ENCODE measurements around the gene TBC1D22A.

The TBC1D22A gene

GRCh38 chr22:47021371-47022074 is 259.1 kb downstream of the TBC1D22A start:
- DNase-seq = no peak

GRCh38 chr22:47022075-47022473 is 259.6 kb downstream of the TBC1D22A start:
- DNase-seq = no peak

- DNase-seq = no peak
These were observed 260.0 kb downstream of the TBC1D22A start for GRCh38 chr22:47022475-47022874.

GRCh38 chr22:47023871-47024270 is 261.4 kb downstream of the TBC1D22A start:
- no peak for DNase-seq

- DNase-seq = no peak
These were observed 265.3 kb downstream of the TBC1D22A start for GRCh38 chr22:47027766-47028165.

GRCh38 chr22:47029244-47030074 is 267.0 kb downstream of the TBC1D22A start:
- DNase-seq = no peak

- DNase-seq = no peak
These were observed 267.8 kb downstream of the TBC1D22A start for GRCh38 chr22:47030143-47030661.

GRCh38 chr22:47030881-47031627 is 268.6 kb downstream of the TBC1D22A start:
- no peak for DNase-seq

- DNase-seq = no peak
These were observed 269.1 kb downstream of the TBC1D22A start for GRCh38 chr22:47031628-47031915.

- DNase-seq = no peak
These were observed 269.9 kb downstream of the TBC1D22A start for GRCh38 chr22:47032091-47032943.

GRCh38 chr22:47032956-47033647 is 270.7 kb downstream of the TBC1D22A start:
- no peak for DNase-seq

- no peak for DNase-seq
These were observed 271.2 kb downstream of the TBC1D22A start for GRCh38 chr22:47033648-47034000.

GRCh38 chr22:47034076-47034808 is 271.8 kb downstream of the TBC1D22A start:
- DNase-seq = no peak

GRCh38 chr22:47034905-47035419 is 272.5 kb downstream of the TBC1D22A start:
- DNase-seq = no peak

- no peak for DNase-seq
These were observed 273.0 kb downstream of the TBC1D22A start for GRCh38 chr22:47035425-47035881.

- no peak for DNase-seq
These were observed 273.9 kb downstream of the TBC1D22A start for GRCh38 chr22:47036352-47036751.

GRCh38 chr22:47036936-47037485 is 274.6 kb downstream of the TBC1D22A start:
- no peak for DNase-seq

- DNase-seq = no peak
These were observed 275.9 kb downstream of the TBC1D22A start for GRCh38 chr22:47038206-47038835.

- no peak for DNase-seq
These were observed 276.9 kb downstream of the TBC1D22A start for GRCh38 chr22:47039356-47039755.
